Measurements from ENCODE around the gene TLL2. TPM values are rescaled to one million over a fixed set of nuclear protein-coding genes. Genes with fewer than 3 reads are reported as not detected.

The TLL2 gene
- total RNA-seq, 2 donors from 2014 or later: not detected

GRCh38 chr10:96452494-96453153, 61.1 kb downstream of the TLL2 start:
- no peak overlapping the region for H3K4me3 ChIP-seq
- no peaks in the 10 kb centered on the region for H3K36me3 ChIP-seq
- DNase-seq (ENCODE audit: low spot score) (no peak), ATAC-seq (ENCODE audit: insufficient number of reproducible peaks, low FRiP score, low read depth) (no peak)
- no peaks in the 10 kb centered on the region for H3K27me3 ChIP-seq (replicated peaks; ENCODE audit: insufficient read depth)
- H3K4me1 ChIP-seq (ENCODE audit: control insufficient read depth in 1 of 2, low read depth in 2 of 2): no peaks in the 10 kb centered on the region
- no peak overlapping the region for H3K27ac ChIP-seq
- TF ChIP-seq, protein P1, sequence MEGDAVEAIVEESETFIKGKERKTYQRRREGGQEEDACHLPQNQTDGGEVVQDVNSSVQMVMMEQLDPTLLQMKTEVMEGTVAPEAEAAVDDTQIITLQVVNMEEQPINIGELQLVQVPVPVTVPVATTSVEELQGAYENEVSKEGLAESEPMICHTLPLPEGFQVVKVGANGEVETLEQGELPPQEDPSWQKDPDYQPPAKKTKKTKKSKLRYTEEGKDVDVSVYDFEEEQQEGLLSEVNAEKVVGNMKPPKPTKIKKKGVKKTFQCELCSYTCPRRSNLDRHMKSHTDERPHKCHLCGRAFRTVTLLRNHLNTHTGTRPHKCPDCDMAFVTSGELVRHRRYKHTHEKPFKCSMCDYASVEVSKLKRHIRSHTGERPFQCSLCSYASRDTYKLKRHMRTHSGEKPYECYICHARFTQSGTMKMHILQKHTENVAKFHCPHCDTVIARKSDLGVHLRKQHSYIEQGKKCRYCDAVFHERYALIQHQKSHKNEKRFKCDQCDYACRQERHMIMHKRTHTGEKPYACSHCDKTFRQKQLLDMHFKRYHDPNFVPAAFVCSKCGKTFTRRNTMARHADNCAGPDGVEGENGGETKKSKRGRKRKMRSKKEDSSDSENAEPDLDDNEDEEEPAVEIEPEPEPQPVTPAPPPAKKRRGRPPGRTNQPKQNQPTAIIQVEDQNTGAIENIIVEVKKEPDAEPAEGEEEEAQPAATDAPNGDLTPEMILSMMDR (IDR thresholded peaks at IDR 0.05): no peak
- H3K9me3 ChIP-seq: no peaks in the 10 kb centered on the region

DNA sequence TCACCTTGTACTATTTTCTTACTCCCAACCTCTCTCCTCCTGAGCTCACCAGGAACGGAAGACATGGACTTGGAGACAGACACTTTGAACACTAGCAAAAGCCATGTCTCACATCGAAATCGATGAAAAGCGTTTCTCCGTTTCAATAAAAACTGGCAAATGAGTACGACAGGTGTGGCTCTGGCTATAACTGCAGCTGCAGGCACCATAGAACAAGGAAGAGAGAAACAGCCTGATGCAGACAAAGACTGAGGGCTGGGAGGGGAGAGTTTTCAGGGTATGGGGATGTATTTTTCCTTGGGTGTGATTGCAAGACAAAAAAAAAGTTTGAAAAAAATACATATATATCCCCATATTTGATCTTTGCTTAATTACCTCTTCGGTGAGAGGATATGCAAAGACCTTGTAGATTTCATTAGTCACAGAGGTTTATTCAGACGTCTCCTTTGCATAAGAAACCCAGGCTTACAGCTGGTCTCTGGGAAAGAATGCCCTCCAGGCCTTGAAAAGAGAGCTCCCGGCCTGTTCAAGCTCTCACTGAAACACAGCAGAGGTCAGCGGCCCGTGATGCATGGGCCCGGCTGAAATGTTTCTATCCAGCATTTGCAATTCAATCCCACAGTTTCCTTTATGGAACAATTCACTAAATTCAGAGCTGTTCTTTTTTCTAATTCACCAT, 63.1 kb downstream of the TLL2 start:
- no peaks in the 10 kb centered on the region for H3K4me1 ChIP-seq (ENCODE audit: control insufficient read depth in 1 of 2, low read depth in 2 of 2)
- no peak overlapping the region for H3K27ac ChIP-seq
- TF ChIP-seq, protein P1 (IDR thresholded peaks at IDR 0.05): no peak
- no peaks in the 10 kb centered on the region for H3K9me3 ChIP-seq
- H3K27me3 ChIP-seq (replicated peaks; ENCODE audit: insufficient read depth): no peaks in the 10 kb centered on the region
- no peaks in the 10 kb centered on the region for H3K36me3 ChIP-seq
- H3K4me3 ChIP-seq: no peak overlapping the region
- DNase-seq (ENCODE audit: low spot score) (no peak), ATAC-seq (ENCODE audit: insufficient number of reproducible peaks, low FRiP score, low read depth) (no peak)

- ATAC-seq (ENCODE audit: insufficient number of reproducible peaks, low FRiP score, low read depth): no peak
- Histone ChIP-seq H3K36me3 (no peaks in the 10 kb centered on the region), H3K27me3 (replicated peaks; ENCODE audit: insufficient read depth) (no peaks in the 10 kb centered on the region), H3K9me3 (no peaks in the 10 kb centered on the region), H3K4me1 (ENCODE audit: control insufficient read depth in 1 of 2, low read depth in 2 of 2) (no peaks in the 10 kb centered on the region), H3K4me3 (no peak overlapping the region), H3K27ac (no peak overlapping the region)
- no peak for DNase-seq (ENCODE audit: low spot score)
- TF ChIP-seq, protein P1 (IDR thresholded peaks at IDR 0.05): no peak
Measured at GRCh38 chr10:96448558-96448957, 65.2 kb downstream of the TLL2 start.

DNA sequence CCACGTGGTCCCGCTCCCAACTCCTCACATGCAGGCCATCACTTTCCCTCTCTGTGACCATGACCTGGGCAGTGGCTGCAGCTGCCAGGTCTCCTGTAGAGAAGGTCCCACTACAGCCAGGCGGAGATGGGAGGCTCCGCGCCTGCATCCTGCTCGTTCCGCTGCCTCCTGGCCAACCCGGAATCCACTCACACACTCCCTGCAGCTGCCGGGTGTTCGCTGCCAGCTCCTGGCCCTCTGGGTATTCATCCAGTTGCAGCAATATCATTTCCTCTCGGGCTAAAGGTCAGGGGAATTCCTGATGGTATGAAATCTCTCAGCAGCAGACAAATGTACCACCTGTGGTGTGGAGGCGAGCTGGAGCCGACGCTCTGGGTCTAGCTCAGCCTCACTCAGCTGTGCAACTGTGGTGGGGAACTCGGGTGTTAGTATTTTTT, 65.7 kb downstream of the TLL2 start:
- no peak overlapping the region for H3K4me3 ChIP-seq
- ATAC-seq (ENCODE audit: insufficient number of reproducible peaks, low FRiP score, low read depth): no peak
- TF ChIP-seq, protein P1 (IDR thresholded peaks at IDR 0.05): no peak
- DNase-seq (ENCODE audit: low spot score): no peak
- H3K36me3 ChIP-seq: no peaks in the 10 kb centered on the region
- no peaks in the 10 kb centered on the region for H3K4me1 ChIP-seq (ENCODE audit: control insufficient read depth in 1 of 2, low read depth in 2 of 2)
- H3K9me3 ChIP-seq: no peaks in the 10 kb centered on the region
- H3K27me3 ChIP-seq (replicated peaks; ENCODE audit: insufficient read depth): no peaks in the 10 kb centered on the region
- no peak overlapping the region for H3K27ac ChIP-seq

- H3K9me3 ChIP-seq: no peaks in the 10 kb centered on the region
- ATAC-seq (ENCODE audit: insufficient number of reproducible peaks, low FRiP score, low read depth) (no peak), DNase-seq (ENCODE audit: low spot score) (no peak)
- no peaks in the 10 kb centered on the region for H3K36me3 ChIP-seq
- no peak overlapping the region for H3K27ac ChIP-seq
- TF ChIP-seq, protein P1 (IDR thresholded peaks at IDR 0.05): no peak
- no peak overlapping the region for H3K4me3 ChIP-seq
- no peaks in the 10 kb centered on the region for H3K27me3 ChIP-seq (replicated peaks; ENCODE audit: insufficient read depth)
- no peaks in the 10 kb centered on the region for H3K4me1 ChIP-seq (ENCODE audit: control insufficient read depth in 1 of 2, low read depth in 2 of 2)
Measured at GRCh38 chr10:96446966-96447596, 66.6 kb downstream of the TLL2 start.
